Body of pancreas (tissue), 4 donors: ENCODE results near the gene ERGIC2.

Experiments
- POLR2A ChIP-seq, 3 donors: fragments of 450-650 bp; IDR thresholded peaks; one replicate each; pipeline ENCODE4 v1.6.1; 2016; ENCODE audit warnings: antibody characterized with exemption in 3 of 3, mild to moderate bottlenecking in 2 of 3
- TF ChIP-seq, protein P1 (sequence below), 7 experiments: fragments of 450-650 bp in 4 of 7; fragments of 200-600 bp in 3 of 7; sonication (generic) in 3 of 7; IDR thresholded peaks; one replicate each; pipeline ENCODE4 v1.5.1; 2016 to 2019; ENCODE audit warnings: antibody characterized with exemption in 7 of 7

DNA sequence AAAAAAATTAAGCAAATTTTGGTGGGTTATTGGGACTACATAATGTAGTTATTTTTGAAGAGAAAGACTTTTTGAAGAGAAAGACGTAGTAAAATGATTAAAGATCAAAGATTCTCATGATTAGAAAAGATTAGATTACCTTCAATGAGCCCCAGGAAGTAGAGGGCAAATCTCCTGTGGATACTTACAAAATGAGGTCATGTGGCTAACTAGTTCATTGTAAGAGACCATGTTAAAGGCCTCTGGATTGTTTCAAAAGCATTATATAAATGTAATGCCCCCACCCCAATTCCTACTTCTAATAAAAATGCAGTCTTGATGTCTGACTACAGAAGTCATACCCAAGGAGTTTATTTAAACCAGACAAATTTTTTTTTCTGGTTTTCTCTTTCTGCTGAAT lies 93.3 kb downstream of the ERGIC2 start:
- TF ChIP-seq POLR2A (IDR thresholded peaks at IDR 0.05) = no peak
- TF ChIP-seq, protein P1, sequence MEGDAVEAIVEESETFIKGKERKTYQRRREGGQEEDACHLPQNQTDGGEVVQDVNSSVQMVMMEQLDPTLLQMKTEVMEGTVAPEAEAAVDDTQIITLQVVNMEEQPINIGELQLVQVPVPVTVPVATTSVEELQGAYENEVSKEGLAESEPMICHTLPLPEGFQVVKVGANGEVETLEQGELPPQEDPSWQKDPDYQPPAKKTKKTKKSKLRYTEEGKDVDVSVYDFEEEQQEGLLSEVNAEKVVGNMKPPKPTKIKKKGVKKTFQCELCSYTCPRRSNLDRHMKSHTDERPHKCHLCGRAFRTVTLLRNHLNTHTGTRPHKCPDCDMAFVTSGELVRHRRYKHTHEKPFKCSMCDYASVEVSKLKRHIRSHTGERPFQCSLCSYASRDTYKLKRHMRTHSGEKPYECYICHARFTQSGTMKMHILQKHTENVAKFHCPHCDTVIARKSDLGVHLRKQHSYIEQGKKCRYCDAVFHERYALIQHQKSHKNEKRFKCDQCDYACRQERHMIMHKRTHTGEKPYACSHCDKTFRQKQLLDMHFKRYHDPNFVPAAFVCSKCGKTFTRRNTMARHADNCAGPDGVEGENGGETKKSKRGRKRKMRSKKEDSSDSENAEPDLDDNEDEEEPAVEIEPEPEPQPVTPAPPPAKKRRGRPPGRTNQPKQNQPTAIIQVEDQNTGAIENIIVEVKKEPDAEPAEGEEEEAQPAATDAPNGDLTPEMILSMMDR (IDR thresholded peaks at IDR 0.05) = no peak
